ENCODE measurements around the gene ACMSD.
"Not testable (repeated sequence)": the region's sequence is repeated elsewhere in the genome, so short reads cannot be mapped to it uniquely, and the experiment has no call there.

The ACMSD gene

DNA sequence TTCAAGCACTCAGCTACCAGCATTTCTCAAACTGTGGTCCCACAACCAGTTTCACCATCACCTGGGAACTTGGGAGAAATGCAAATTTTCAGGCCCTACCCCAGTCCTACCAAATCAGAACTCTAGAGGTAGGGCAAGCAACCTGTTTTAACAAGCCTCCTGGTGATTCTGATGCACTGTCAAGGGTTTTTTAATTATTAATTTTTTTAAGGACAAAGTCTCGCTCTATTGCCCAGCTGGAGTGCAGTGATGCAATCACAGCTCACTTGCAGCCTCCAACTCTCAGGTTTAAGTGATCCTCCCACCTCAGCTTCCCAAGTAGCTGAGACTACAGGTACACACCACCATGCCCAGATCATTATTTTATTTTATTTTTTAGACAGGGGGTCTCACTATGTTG is 7.8 kb downstream of the ACMSD start:
- TF ChIP-seq, protein P1, sequence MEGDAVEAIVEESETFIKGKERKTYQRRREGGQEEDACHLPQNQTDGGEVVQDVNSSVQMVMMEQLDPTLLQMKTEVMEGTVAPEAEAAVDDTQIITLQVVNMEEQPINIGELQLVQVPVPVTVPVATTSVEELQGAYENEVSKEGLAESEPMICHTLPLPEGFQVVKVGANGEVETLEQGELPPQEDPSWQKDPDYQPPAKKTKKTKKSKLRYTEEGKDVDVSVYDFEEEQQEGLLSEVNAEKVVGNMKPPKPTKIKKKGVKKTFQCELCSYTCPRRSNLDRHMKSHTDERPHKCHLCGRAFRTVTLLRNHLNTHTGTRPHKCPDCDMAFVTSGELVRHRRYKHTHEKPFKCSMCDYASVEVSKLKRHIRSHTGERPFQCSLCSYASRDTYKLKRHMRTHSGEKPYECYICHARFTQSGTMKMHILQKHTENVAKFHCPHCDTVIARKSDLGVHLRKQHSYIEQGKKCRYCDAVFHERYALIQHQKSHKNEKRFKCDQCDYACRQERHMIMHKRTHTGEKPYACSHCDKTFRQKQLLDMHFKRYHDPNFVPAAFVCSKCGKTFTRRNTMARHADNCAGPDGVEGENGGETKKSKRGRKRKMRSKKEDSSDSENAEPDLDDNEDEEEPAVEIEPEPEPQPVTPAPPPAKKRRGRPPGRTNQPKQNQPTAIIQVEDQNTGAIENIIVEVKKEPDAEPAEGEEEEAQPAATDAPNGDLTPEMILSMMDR (IDR thresholded peaks at IDR 0.05; ENCODE audit: low read depth, low read length) = no peak

DNA sequence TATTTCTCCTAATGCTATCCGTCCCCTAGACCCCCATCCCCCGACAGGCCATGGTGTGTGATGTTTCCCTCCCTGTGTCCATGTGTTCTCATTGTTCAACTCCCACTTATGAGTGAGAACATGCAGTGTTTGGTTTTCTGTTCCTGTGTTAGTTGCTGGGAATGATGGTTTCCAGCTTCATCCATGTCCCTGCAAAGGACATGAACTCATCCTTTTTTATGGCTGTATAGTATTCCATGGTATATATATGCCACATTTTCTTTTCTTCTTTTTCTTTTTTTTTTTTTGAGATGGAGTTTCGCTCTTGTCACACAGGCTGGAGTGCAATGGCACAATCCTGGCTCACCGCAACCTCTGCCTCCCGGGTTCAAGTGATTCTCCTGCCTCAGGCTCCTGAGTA is 9.2 kb downstream of the ACMSD start:
- not testable (repeated sequence) for DNase-seq (ENCODE audit: extremely low read depth, low read depth)

More for the DNA sequence above, 7.8 kb downstream of the ACMSD start:
- DNase-seq (ENCODE audit: extremely low read depth, low read depth) = no peak

DNA sequence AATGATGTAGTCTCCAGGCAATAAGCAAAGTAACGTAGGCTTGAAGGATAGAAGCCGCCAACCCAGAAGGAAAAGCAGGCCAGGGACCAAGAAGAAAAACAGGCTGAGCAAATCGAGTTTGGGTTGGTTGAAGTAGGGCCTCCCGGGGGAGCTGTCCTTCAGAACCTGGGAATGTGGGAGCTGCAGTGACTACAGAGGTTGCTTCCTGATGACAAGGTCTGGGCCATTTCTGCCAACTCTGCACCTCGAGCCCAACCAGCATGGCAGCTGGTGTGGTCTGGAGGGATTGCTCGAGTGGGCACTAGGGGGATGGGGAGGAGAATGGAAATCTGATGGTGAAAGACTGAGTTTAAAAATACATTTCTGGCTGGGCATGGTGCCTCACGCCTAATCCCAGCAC is 14.1 kb downstream of the ACMSD start:
- no peak for DNase-seq (ENCODE audit: extremely low read depth, low read depth)
- TF ChIP-seq, protein P1 (IDR thresholded peaks at IDR 0.05; ENCODE audit: low read depth, low read length) = no peak

DNA sequence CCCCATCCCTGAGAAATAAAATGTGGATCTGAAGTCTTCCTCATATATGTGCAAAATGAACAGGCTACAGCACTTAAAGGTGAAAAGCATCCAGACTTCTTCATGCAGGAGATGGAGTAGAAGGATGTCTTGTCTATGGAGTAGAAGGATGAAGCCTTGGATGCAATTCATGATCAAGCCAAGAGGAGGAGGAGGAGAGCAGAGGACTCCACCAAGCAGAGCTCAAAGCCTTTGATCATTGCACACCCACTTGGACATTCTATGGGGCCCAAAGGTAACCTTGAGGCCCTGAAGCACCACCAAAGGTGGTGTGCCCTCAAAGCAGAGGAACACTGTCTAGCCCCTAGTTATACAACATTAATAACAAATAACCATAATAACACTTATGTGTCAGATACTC is 17.3 kb downstream of the ACMSD start:
- no peak for DNase-seq (ENCODE audit: extremely low read depth, low read depth)

DNA sequence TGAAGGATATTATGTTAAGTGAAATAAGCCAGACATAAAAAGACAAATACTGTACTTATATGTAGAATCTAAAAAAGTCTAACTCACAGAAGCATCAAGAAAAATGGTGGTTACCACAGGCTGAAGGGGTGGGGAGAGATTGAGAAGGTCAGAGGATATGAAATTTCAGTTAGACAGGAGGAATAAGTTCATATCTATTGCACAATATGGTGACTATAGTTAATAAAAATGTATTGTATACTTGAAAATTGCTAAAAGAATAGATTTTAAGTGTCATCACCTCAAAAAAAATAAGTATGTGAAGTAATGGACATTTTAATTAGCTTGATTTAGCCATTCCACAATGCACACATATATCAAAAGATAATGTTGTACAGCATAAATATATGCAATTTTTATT is 19.8 kb downstream of the ACMSD start:
- TF ChIP-seq, protein P1 (IDR thresholded peaks at IDR 0.05; ENCODE audit: low read depth, low read length) = no peak
- DNase-seq (ENCODE audit: extremely low read depth, low read depth) = no peak

More for the DNA sequence above, 17.3 kb downstream of the ACMSD start:
- TF ChIP-seq, protein P1 (IDR thresholded peaks at IDR 0.05; ENCODE audit: low read depth, low read length) = no peak

DNA sequence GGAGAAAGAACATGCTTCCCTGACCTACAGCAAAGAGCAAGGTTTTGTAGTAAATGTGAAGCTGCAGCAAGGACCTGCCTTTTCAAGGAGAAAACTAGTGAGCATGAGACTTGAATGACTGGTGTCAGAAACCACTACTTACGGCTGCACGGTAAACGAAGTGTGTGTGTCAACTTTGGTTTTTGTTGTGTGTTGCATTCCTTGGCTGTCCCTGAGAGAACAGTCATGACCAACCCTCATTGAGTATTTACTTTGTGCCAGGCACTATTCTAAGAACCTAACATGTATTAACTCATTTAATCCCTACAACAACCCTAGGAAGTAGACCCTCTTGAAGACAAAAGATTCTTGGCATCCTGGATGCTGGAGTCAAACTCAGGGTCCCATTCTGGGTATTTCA is 22.8 kb downstream of the ACMSD start:
- TF ChIP-seq, protein P1 (IDR thresholded peaks at IDR 0.05; ENCODE audit: low read depth, low read length) = no peak
- DNase-seq (ENCODE audit: extremely low read depth, low read depth) = no peak

DNA sequence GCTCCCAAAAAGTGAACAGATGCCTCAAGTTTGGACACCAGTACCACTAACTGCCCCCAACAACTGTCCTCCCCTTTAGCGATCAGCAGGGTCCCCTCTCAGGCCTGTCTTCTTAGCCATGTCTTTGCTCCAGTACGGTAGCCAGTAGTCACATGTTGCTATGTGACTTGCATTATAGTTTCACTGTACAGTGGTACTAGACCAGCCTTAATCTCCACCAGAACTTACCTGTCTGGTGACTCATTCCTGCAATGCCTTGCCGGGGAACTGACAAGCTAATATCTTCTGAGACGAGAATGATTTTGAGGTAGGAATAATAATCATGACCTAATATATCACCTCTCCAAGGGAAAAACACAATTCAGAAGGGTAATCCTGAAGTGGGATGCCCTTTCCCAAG is 23.7 kb downstream of the ACMSD start:
- TF ChIP-seq, protein P1 (IDR thresholded peaks at IDR 0.05; ENCODE audit: low read depth, low read length) = no peak
- no peak for DNase-seq (ENCODE audit: extremely low read depth, low read depth)

DNA sequence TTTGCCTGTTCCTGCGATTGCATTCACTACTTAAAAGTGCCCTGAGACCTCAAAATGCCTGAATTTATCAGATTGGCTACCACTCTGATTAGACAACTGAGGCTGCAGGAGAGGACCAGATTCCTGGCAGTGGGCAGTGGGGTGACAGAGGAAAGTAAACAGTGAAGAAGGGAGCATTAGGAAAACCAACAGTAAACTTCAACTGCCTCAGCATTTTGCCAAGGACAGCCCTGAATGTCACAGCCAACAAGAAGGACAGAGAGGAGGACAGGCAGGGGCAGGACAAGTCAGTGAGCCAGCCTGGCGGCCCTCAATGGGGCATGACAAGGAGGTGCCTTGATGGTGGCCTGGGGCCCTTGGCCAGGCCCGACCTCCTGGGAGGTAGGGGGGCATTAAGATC is 24.3 kb downstream of the ACMSD start:
- TF ChIP-seq, protein P1 (IDR thresholded peaks at IDR 0.05; ENCODE audit: low read depth, low read length) = no peak
- DNase-seq (ENCODE audit: extremely low read depth, low read depth) = no peak

Data from AG09319 (cell line).